NCI-H526 (cell line): ENCODE measurements around the gene RASGRP2.

Source experiments
- DNase-seq, 2 experiments: peaks; one replicate each; lab custom pipeline; 2025; lab: John Stamatoyannopoulos, UW

The RASGRP2 gene

DNA sequence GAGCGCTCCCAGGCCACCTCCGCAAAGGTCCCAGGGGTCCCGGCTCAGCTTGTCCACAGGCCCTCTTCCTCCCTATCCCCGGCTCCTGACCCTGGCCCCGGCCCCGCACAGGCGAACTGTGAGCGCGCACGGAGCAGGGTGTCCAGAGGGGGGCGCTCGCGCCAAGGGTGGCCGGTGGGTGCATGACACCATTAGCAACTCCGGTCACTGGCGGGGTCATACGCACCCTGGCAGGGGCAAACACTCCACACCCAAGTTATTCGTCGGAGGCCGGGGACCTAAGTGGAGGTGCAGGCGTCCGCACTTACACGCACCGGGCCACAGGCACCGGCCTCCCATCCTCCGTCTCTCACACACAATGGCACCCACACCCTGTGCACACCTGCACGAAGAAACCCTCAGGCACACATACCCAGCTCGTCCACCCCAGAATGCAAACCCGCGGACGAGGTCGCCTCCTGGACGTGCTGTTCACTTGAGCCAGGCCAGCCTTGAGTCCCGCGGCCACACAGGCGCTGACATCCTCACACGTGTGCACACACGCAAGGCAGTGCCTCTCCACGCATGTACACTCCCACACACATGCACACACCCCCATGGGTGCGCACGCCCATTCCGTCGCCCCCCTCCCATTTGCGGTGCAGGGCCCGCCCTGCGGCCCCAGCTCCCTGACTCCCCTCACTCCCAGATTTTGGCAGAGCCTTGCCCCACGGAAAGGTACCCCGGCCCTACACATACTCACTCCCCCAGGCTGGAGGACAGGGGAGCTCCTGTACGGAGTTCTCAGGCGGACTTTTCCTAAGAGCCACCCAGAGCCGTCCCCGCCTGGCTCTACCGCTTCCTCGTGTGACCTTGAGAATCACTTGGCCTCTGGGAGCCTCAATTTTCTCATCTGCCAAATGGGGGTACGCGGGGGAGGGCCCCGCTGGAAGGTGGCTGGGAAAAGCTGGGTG is at the start of gene RASGRP2:
RASGRP2 (minus strand) TSS at position 552 of the 953 bp plus-strand sequence. CDS start 1,276 bp downstream, outside the sequence.
- peak in 1 of 2 experiments; percentile 73 for DNase-seq

- DNase-seq = no peak
Measured at GRCh38 chr11:64792482-64792881, 48.5 kb upstream of the RASGRP2 start.

- DNase-seq = no peak
Measured at GRCh38 chr11:64791781-64792291, 47.9 kb upstream of the RASGRP2 start.

GRCh38 chr11:64790205-64791095 is 46.5 kb upstream of the RASGRP2 start:
- no peak for DNase-seq

- DNase-seq = no peak
Measured at GRCh38 chr11:64789331-64790204, 45.6 kb upstream of the RASGRP2 start.

- no peak for DNase-seq
Measured at GRCh38 chr11:64788321-64789215, 44.6 kb upstream of the RASGRP2 start.

GRCh38 chr11:64787526-64788320 is 43.8 kb upstream of the RASGRP2 start:
- peak; percentile 34 to 79 for DNase-seq

DNA sequence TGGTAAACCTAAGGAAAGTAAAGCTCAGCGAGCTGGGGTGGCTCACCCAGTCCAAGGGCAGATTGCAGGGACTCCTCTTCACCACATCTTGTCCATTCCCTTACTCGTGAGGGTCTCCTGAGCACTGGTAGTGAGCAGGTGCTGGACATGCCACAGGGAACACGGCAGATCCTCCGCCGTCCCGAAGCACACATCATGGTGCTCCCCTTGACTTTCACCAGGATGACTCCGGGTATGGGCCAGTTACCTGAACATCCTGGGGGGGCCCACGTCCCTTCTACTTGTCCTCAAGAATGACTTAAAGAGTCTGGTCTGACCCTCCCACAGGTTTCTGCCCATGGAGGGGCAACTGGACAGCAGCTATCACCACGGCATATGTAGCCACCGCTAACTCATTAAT is 42.4 kb upstream of the RASGRP2 start:
- DNase-seq = no peak

GRCh38 chr11:64784813-64785581 is 41.1 kb upstream of the RASGRP2 start:
- DNase-seq = no peak

GRCh38 chr11:64778473-64779298 is 34.7 kb upstream of the RASGRP2 start, which contains the start of gene SF1:
Gene SF1, minus strand, starts transcription at chr11:64778542. Its CDS starts 150 bp downstream, at chr11:64778392.
- DNase-seq = peak; percentile 100

DNA sequence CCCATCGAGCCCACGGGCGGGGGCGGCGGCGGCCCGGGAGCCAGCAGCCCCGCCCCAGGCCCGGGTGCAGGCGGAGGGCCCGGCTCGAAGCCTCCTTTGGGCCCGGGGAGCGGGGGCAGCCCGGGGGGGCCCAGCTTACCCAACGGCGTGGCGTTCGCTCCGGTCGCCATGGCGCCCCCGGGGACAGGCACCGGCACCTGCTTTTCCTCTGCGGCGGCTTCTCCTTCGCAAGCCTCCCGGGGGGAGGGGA is 34.2 kb upstream of the RASGRP2 start:
- DNase-seq = no peak

- DNase-seq = peak; percentile 42 to 95
Measured at GRCh38 chr11:64777449-64778222, 33.7 kb upstream of the RASGRP2 start.

DNA sequence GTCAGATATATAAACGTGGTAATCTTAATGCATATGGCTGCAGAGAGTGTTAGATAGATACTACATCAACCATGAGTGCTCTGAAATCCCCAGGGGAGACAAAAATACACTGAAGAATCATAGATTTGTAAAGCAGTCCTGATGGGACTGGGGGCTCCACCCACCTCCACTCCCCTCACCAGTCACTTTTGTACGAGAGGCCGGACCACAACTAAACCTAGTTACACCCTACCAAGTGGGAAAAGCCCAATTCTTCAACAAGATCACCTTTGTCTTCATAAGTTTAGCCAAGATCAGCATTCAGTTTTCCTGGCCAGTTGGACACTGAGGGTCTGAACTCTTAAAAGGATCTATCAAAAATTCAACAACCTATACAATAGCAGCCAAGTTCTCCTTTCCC is 32.9 kb upstream of the RASGRP2 start:
- no peak for DNase-seq

DNA sequence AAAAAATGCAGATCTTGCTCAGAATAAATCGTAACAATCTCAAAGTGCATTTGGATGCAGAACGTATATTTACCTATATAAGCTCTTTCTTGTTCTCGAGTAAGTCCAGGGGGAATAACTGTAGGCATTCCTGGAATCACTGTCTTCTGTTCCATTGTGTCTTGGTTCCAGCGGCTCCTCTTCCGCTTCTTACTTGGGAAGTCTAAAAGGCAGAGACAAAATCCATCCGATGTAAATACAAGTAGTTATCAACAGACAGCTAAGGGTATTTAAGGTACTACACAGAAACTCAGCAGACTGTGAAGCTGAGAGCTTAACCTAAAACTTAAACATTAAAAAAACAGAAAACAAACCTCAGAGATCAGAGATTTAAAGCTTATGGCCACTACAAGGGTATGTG is 32.5 kb upstream of the RASGRP2 start:
- no peak for DNase-seq

DNA sequence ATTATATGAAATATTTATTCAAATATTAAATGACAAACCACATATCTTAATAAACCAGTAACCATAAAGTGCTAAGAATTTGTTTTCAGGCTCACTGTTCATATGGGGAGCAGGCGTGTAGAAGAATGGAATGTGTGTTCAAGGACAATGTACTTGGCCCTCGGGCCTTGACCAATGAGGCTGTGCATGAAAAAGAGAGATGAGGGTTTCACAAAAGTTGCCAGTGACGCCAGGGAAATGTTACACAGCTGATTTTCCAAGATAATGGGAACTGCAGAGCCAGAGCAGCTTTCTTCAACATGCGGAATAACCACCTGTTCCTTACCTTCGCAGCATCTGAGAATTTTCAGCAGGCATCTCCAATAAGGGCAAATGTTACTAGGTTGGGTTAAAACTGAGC is 30.2 kb upstream of the RASGRP2 start:
- no peak for DNase-seq

- DNase-seq = no peak
Measured at GRCh38 chr11:64772303-64773018, 28.5 kb upstream of the RASGRP2 start.

DNA sequence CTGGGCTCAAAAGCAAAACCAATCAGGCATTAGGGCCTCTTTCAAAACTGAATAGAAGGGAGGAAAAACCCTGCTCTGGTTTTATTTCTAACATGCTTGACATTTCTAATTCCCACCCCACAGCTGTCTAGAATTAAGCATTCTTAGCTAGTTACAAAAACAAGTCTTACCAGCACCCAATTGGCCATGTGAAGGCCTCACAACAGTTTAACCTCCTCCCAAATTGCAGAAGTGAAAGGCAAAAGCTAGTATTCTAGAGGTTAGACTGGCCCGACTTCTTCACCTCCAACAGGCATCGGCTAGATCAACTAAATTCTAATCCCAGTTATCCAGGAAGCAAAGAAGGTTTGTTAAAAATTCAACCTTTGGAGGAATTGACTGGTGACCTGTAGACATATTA is 27.9 kb upstream of the RASGRP2 start:
- DNase-seq = no peak
